Heart left ventricle (tissue), 13 donors: ENCODE results near the gene NTM.

Experiments
- CTCF ChIP-seq, 12 donors: fragments of 200-600 bp; sonication (generic) in 4 of 12; IDR thresholded peaks; one replicate each; pipeline versions ENCODE4 v1.5.0 to v1.8.0; 2018 to 2022; ENCODE audit warnings: antibody characterized with exemption in 12 of 12, mild to moderate bottlenecking in 5 of 12
- POLR2A ChIP-seq, 2 donors: fragments of 450-650 bp; IDR thresholded peaks; one replicate each; pipeline ENCODE4 v1.6.1; 2017; ENCODE audit warnings: antibody characterized with exemption in 2 of 2, mild to moderate bottlenecking in 2 of 2, moderate library complexity in 2 of 2
- donor health status: ischemic (EF 13 %, LVEDD 7.1; RV severe dilation, severe dysfunction).
- donor health status: DM: no; HTN: yes; CAD: no.
- donor health status: DM: no; HTN: no; CAD: no.
- donor health status: ischemic (EF 25% LVEDD 6.9; RV normal size, moderate dysfunction).
- donor health status: ischemic (EF 25% LVEDD 5.7; RV mildly dilated, moderate dysfunction).
- donor health status: ischemic (EF 35%, LVEDD 5.7; RV mildly dilated, moderate dysfunction).
- donor health status: nonischemic (EF 11% LVEDD 7.7; RV severe dilation, severe dysfunction).
- donor health status: DM: yes; HTN: yes; CAD: no.
- donor health status: PGD.
- donor health status: ischemic (EF 29% LVEDD 5.4; RV normal size, mild dysfunction).
- donor health status: nonischemic (EF 23%, LVEDD 6.1; RV moderate dilation, normal function).

DNA sequence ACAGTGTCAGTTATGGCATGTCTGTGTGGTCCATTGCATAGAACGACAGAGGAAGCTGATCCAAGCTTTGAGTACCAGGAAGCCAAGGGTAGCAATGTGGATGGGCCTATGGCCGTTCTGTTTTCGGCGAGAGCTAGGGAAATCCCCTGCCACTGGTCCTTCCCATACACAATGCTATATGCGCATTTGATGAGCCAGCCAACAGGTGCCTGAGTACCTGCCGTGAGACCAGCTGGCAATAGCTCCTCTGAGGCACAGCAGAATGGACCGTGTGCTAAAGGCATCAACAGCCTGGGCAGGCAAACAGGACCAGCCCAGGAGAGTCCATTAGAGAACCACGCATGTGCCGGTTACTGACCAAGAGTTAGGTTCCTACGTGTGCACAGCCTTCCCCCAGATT is 753.0 kb downstream of the NTM start:
- TF ChIP-seq CTCF (IDR thresholded peaks at IDR 0.05) (no peak), POLR2A (IDR thresholded peaks at IDR 0.05) (no peak)
